GM12878 (cell line): Measurements from ENCODE around the gene COX17. TPM values are rescaled to one million over a fixed set of nuclear protein-coding genes. Genes with fewer than 3 reads are reported as not detected.

Experiments
- ATAC-seq: fragments of 200-7000 bp; cut with Tn5 transposase; 3 replicates; pipeline ENCODE4 v1.9.1; 2020; ENCODE audit warnings: mild to moderate bottlenecking, moderate library complexity
- BruUV-seq: library from RNA; stranded (reverse); fragments of 400-500 nt; replicated peaks from 2 replicates; lab custom pipeline; 2021; lab: Mats Ljungman, UMichigan
- CTCF ChIA-PET: fragments of 300-600 bp; sonication (Branson Sonifier 250); formaldehyde crosslinking; extraction: SDS; loops from one replicate; lab custom pipeline; 2021; ENCODE audit warnings: inconsistent platforms; lab: Yijun Ruan, JAX
- POLR2A ChIA-PET: fragments of 350-600 bp; formaldehyde crosslinking; extraction: SDS; loops from one replicate; lab custom pipeline; 2021; ENCODE audit warnings: inconsistent platforms; lab: Charles Lee
- RAD21 ChIA-PET: fragments of 300-600 bp; sonication (Branson Sonifier 250); formaldehyde crosslinking; loops from one replicate; lab custom pipeline; 2023; ENCODE audit warnings: antibody characterized with exemption; ENCODE audit not compliant: unreplicated experiment; lab: Charles Lee
- SMC1A ChIA-PET: fragments of 300-600 bp; sonication (Branson Sonifier 250); formaldehyde crosslinking; loops from one replicate; lab custom pipeline; 2023; ENCODE audit not compliant: unreplicated experiment, uncharacterized antibody; lab: Charles Lee
- DNase-seq: peaks from one replicate; pipeline ENCODE4 v3.0.0-alpha.2; 2011; ENCODE audit warnings: low read depth, low spot score
- FAIRE-seq: peaks from 3 replicates; lab custom pipeline; 2011; peaks lifted over from hg19 to GRCh38; lab: Jason Lieb, UNC
- H2AFZ ChIP-seq: 2 replicates; pipeline ENCODE4 v1.6.0; 2011; ENCODE audit warnings: low read depth, low read length, control low read depth; ENCODE audit not compliant: control insufficient read depth
- H3K27ac ChIP-seq: 2 replicates; pipeline ENCODE4 v1.5.1; 2011; ENCODE audit warnings: control low read depth; ENCODE audit not compliant: control insufficient read depth, insufficient read depth
- H3K27me3 ChIP-seq, 2 experiments: replicated peaks in 1 of 2; 2 replicates each; pipeline versions ENCODE4 v1.6.0 to v1.6.1; 2011; ENCODE audit warnings: low read length in 1 of 2; ENCODE audit not compliant: control insufficient read depth in 2 of 2, insufficient read depth in 2 of 2
- H3K36me3 ChIP-seq, 2 experiments: 2 replicates each; pipeline ENCODE4 v1.5.1; 2011; ENCODE audit warnings: low read length in 1 of 2; ENCODE audit not compliant: control insufficient read depth in 2 of 2, insufficient read depth in 2 of 2
- H3K4me1 ChIP-seq: 2 replicates; pipeline ENCODE4 v1.6.1; 2011; ENCODE audit warnings: mild to moderate bottlenecking, low read length, moderate library complexity, mixed read lengths; ENCODE audit not compliant: control insufficient read depth, insufficient read depth
- H3K4me2 ChIP-seq: 2 replicates; pipeline ENCODE4 v1.6.0; 2011; ENCODE audit warnings: control low read depth; ENCODE audit not compliant: control insufficient read depth, insufficient read depth
- H3K4me3 ChIP-seq: fragments of 200-600 bp; sonication (generic); 2 replicates; pipeline ENCODE4 v1.5.1; 2016
- H3K79me2 ChIP-seq: 2 replicates; pipeline ENCODE4 v1.6.0; 2011; ENCODE audit warnings: low read length; ENCODE audit not compliant: control insufficient read depth, insufficient read depth
- H3K9ac ChIP-seq: 2 replicates; pipeline ENCODE4 v1.8.0; 2011; ENCODE audit warnings: low read length, control low read depth, mixed read lengths; ENCODE audit not compliant: control insufficient read depth, insufficient read depth
- H3K9me3 ChIP-seq: replicated peaks from 3 replicates; pipeline ENCODE4 v1.5.1; 2011; ENCODE audit warnings: mild to moderate bottlenecking, low read length; ENCODE audit not compliant: control insufficient read depth, insufficient read depth
- H4K20me1 ChIP-seq: 2 replicates; pipeline ENCODE4 v1.6.0; 2011; ENCODE audit not compliant: control insufficient read depth, insufficient read depth
- BCL11A ChIP-seq: IDR thresholded peaks from 2 replicates; pipeline ENCODE4 v1.6.1; 2011; ENCODE audit warnings: low read depth, low read length
- BHLHE40 ChIP-seq, 2 experiments: fragments of 450-650 bp in 1 of 2; IDR thresholded peaks; 2 replicates each; pipeline ENCODE4 v1.6.1; 2011 to 2017; ENCODE audit warnings: low read depth in 2 of 2, borderline replicate concordance in 1 of 2, improper control_type of control experiment in 1 of 2, low read length in 1 of 2, mild to moderate bottlenecking in 1 of 2
- BMI1 ChIP-seq: fragments of 450-650 bp; IDR thresholded peaks from 2 replicates; pipeline ENCODE4 v1.6.1; 2016; ENCODE audit warnings: mild to moderate bottlenecking, moderate library complexity, borderline replicate concordance
- CEBPB ChIP-seq, 2 experiments: fragments of 150-350 bp in 1 of 2; IDR thresholded peaks; 2 replicates each; pipeline ENCODE4 v1.6.1; 2012 to 2014; ENCODE audit warnings: low read depth in 2 of 2, low read length in 2 of 2, borderline replicate concordance in 1 of 2, inconsistent platforms in 1 of 2
- ETV6 ChIP-seq, 2 experiments: fragments of 450-650 bp in 1 of 2; IDR thresholded peaks in 1 of 2; conservative IDR thresholded peaks in 1 of 2; 2 replicates each; pipeline ENCODE4 v1.6.1; 2014; ENCODE audit warnings: antibody characterized with exemption in 1 of 2, borderline replicate concordance in 1 of 2, low read depth in 1 of 2, mild to moderate bottlenecking in 1 of 2, moderate library complexity in 1 of 2
- GATAD2B ChIP-seq: fragments of 450-650 bp; conservative IDR thresholded peaks from 2 replicates; pipeline ENCODE4 v1.6.1; 2017; ENCODE audit warnings: low read depth, mild to moderate bottlenecking, moderate library complexity
- JUND ChIP-seq: IDR thresholded peaks from 2 replicates; pipeline ENCODE4 v1.6.1; 2012; ENCODE audit warnings: low read depth, mild to moderate bottlenecking, low read length, improper control_type of control experiment, moderate library complexity
- PAX5 ChIP-seq: IDR thresholded peaks from 2 replicates; pipeline ENCODE4 v1.6.1; 2011; ENCODE audit warnings: low read depth, low read length, borderline replicate concordance
- PML ChIP-seq: IDR thresholded peaks from 2 replicates; pipeline ENCODE4 v1.6.1; 2012; ENCODE audit warnings: low read length, inconsistent platforms
- SREBF1 ChIP-seq: IDR thresholded peaks from 2 replicates; pipeline ENCODE4 v1.6.1; 2012; ENCODE audit warnings: mild to moderate bottlenecking, low read length
- TCF12 ChIP-seq: IDR thresholded peaks from 2 replicates; pipeline ENCODE4 v1.6.1; 2011; ENCODE audit warnings: low read depth, mild to moderate bottlenecking, low read length
- TCF3 ChIP-seq: IDR thresholded peaks from 2 replicates; pipeline ENCODE4 v1.6.1; 2012; ENCODE audit warnings: low read depth, mild to moderate bottlenecking, low read length, borderline replicate concordance; ENCODE audit not compliant: insufficient read depth
- WGBS: methylation state at CpG from one replicate; pipeline ENCODE4 v1.1.6; 2016; ENCODE audit warnings: low lambda C conversion rate; ENCODE audit not compliant: insufficient replicate concordance, insufficient coverage; ENCODE audit errors: missing lambda C conversion rate; 5-methylcytosine and 5-hydroxymethylcytosine counted together
- in situ Hi-C: fragments of 300-500 bp; cut with MboI; formaldehyde crosslinking; loops from 9 replicates; pipeline ENCODE4 v1.14.3; 2018; ENCODE audit warnings: mixed read lengths
- intact Hi-C: fragments of 100-400 bp; cut with micrococcal nuclease; formaldehyde crosslinking; loops from one replicate; pipeline ENCODE4 v1.14.2; 2022; ENCODE audit not compliant: unreplicated experiment
- polyA plus RNA-seq, 11 experiments: library from polyadenylated mRNA; depleted of rRNA in 4 of 11; unstranded in 6 of 11; stranded (reverse) in 5 of 11; fragments of >200 nt; fragmentation: Nextera tagmentation in 4 of 11; fragmentation: Illumina TruSeq in 1 of 11; extraction: Ambion mirVana in 4 of 11; extraction: Trizol in 1 of 11; gene quantifications; 1 replicate in 1 of 11; 2 replicates in 10 of 11; pipeline versions ENCODE4 v1.2.1 to v1.2.3, GENCODE V29; 2011 to 2016; ENCODE audit warnings: inconsistent platforms in 2 of 11, missing spikeins in 2 of 11, low read depth in 1 of 11
- total RNA-seq, 4 experiments: library from RNA; depleted of rRNA in 3 of 4; stranded (reverse); fragments of >200 nt in 3 of 4; fragmentation: Illumina TruSeq in 1 of 4; extraction: Trizol in 1 of 4; gene quantifications; 2 replicates each; pipeline versions ENCODE4 v1.2.1 to v1.2.3, GENCODE V29; 2013 to 2021
- TF ChIP-seq, protein P1 (sequence below): fragments of 450-650 bp; IDR thresholded peaks from 2 replicates; pipeline ENCODE4 v1.6.1; 2017; ENCODE audit warnings: low read depth, mild to moderate bottlenecking, moderate library complexity
- TF ChIP-seq, protein P2 (sequence below): fragments of 450-650 bp; conservative IDR thresholded peaks from 2 replicates; pipeline ENCODE4 v1.6.1; 2017; ENCODE audit warnings: mild to moderate bottlenecking, moderate library complexity
- TF ChIP-seq, protein P3 (sequence below): fragments of 450-650 bp; IDR thresholded peaks from 2 replicates; pipeline ENCODE4 v1.6.1; 2017; ENCODE audit warnings: borderline replicate concordance
- TF ChIP-seq, protein P4 (sequence below): IDR thresholded peaks from 2 replicates; pipeline ENCODE4 v1.6.1; 2012; ENCODE audit warnings: low read depth, low read length, improper control_type of control experiment

Gene COX17
- total and polyA plus RNA-seq, 10 of the 15 experiments (the other 5 are each of a cell fraction or from before 2014, with no cell fraction given): 111 to 717 (median 243) TPM

DNA sequence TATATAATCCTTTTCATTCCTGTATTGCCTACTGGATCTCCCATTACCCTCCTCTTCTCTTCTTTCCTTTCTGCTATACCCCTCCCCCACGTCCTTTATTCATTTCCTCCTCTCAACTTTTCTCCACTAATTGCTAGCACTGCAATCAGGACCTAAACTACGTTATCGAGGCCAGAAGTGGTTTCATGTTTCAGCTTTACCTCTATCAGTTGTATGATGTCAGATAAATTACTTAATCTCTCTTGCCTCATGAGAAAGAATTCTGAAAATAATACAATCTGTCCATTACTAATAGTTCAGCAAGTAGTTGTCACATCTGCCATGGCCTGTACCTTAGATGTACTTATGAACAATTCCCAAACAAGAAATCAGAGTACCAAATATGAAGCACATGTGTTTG is 27.4 kb downstream of the COX17 start (continued):
- TF ChIP-seq BMI1 (no peak), BCL11A (no peak), CEBPB (IDR thresholded peaks at IDR 0.05; ENCODE audit: borderline replicate concordance in 1 of 2, low read depth in 2 of 2, low read length in 2 of 2) (no peak)
- TF ChIP-seq, protein P1, sequence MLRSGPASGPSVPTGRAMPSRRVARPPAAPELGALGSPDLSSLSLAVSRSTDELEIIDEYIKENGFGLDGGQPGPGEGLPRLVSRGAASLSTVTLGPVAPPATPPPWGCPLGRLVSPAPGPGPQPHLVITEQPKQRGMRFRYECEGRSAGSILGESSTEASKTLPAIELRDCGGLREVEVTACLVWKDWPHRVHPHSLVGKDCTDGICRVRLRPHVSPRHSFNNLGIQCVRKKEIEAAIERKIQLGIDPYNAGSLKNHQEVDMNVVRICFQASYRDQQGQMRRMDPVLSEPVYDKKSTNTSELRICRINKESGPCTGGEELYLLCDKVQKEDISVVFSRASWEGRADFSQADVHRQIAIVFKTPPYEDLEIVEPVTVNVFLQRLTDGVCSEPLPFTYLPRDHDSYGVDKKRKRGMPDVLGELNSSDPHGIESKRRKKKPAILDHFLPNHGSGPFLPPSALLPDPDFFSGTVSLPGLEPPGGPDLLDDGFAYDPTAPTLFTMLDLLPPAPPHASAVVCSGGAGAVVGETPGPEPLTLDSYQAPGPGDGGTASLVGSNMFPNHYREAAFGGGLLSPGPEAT: no peak

DNA sequence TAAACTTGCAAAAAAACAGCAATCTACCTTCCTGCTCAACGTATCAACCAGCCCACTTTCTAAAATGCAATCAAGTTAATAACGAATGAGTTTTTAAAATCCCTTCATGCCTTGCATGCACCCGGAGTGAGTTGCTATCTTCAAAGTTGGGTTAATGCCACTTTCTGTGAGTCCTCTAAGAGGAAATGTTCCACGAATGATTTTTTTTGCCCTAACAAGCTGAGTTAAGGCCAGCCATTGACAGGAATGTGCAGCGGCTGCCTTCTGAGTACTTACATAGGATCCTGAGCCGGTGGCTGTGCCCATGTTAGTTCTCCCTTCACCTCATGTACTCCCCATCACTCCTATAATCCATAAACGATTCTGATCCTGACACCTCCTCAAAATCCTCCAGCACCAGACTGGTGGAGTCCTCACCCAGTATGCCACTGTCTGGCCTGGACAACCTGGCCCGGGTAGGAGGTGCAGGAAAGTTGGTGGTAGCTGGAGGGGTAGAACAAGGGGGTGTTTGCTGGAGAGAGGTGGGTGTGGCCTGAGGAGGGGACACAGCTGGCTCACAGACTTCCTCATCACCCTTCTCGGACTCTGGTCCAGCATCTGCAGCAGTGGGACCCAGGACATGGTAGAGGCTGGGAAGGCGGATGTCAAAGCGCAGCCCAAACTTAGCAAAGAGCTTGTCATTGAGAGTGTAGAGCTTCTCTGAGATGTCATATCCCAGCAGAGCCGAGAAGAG is 29.2 kb downstream of the COX17 start:
- POLR2A ChIA-PET: interaction anchor here (1.2 kb wide), 1 partner anchor 11 kb away, joined by 3 read pairs; no protein-coding TSS in a partner anchor
- Histone ChIP-seq H3K36me3 (peaks cover 0 to 2% of the 10 kb centered on the region in 2 experiments; a peak in 1 of 4 replicates), H3K9ac (no peak overlapping the region), H3K4me2 (no peak overlapping the region), H3K27ac (no peak overlapping the region), H3K79me2 (no peaks in the 10 kb centered on the region), H4K20me1 (no peaks in the 10 kb centered on the region), H3K4me3 (no peak overlapping the region), H3K27me3 (no peaks in the 10 kb centered on the region), H3K9me3 (no peaks in the 10 kb centered on the region), H2AFZ (no peak overlapping the region), H3K4me1 (no peaks in the 10 kb centered on the region; the same call in 1 of the 2 replicates)
- CTCF ChIA-PET: interaction anchor here (0.6 to 1.7 kb wide), 5 partner anchors 9 to 92 kb away, joined by 3 to 7 read pairs (median 3); no protein-coding TSS in a partner anchor
- 84% methylated on average over 12 of the region's 12 CpGs for WGBS
- RAD21 ChIA-PET: interaction anchor here (1.0 to 2.1 kb wide), 2 partner anchors 15 to 24 kb away, joined by 3 to 4 read pairs; no protein-coding TSS in a partner anchor
- in situ Hi-C loops: no loop called here
- SMC1A ChIA-PET: interaction anchor here (1.0 to 3.3 kb wide), 9 partner anchors 8 to 25 kb away, joined by 3 to 9 read pairs (median 4); partner anchors contain the start of gene POPDC2
- FAIRE-seq (no peak), DNase-seq (no peak), ATAC-seq (no peak)
- BruUV-seq: no TSS peak
- intact Hi-C loops: no loop called here
- TF ChIP-seq ETV6 (conservative IDR thresholded peaks at IDR 0.05 in 1 of 2, IDR thresholded peaks at IDR 0.05 in 1 of 2; ENCODE audit: borderline replicate concordance in 1 of 2, low read depth in 1 of 2) (no peak), SREBF1 (no peak), TCF3 (no peak), PML (no peak), PAX5 (no peak), TCF12 (no peak), BHLHE40 (IDR thresholded peaks at IDR 0.05; ENCODE audit: borderline replicate concordance in 1 of 2, low read depth in 2 of 2, low read length in 1 of 2) (no peak), GATAD2B (no peak), JUND (no peak)
- TF ChIP-seq, protein P2, sequence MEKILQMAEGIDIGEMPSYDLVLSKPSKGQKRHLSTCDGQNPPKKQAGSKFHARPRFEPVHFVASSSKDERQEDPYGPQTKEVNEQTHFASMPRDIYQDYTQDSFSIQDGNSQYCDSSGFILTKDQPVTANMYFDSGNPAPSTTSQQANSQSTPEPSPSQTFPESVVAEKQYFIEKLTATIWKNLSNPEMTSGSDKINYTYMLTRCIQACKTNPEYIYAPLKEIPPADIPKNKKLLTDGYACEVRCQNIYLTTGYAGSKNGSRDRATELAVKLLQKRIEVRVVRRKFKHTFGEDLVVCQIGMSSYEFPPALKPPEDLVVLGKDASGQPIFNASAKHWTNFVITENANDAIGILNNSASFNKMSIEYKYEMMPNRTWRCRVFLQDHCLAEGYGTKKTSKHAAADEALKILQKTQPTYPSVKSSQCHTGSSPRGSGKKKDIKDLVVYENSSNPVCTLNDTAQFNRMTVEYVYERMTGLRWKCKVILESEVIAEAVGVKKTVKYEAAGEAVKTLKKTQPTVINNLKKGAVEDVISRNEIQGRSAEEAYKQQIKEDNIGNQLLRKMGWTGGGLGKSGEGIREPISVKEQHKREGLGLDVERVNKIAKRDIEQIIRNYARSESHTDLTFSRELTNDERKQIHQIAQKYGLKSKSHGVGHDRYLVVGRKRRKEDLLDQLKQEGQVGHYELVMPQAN: no peak
- TF ChIP-seq, protein P3, sequence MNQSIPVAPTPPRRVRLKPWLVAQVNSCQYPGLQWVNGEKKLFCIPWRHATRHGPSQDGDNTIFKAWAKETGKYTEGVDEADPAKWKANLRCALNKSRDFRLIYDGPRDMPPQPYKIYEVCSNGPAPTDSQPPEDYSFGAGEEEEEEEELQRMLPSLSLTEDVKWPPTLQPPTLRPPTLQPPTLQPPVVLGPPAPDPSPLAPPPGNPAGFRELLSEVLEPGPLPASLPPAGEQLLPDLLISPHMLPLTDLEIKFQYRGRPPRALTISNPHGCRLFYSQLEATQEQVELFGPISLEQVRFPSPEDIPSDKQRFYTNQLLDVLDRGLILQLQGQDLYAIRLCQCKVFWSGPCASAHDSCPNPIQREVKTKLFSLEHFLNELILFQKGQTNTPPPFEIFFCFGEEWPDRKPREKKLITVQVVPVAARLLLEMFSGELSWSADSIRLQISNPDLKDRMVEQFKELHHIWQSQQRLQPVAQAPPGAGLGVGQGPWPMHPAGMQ: no peak
- TF ChIP-seq, protein P4, sequence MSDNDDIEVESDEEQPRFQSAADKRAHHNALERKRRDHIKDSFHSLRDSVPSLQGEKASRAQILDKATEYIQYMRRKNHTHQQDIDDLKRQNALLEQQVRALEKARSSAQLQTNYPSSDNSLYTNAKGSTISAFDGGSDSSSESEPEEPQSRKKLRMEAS: no peak
